H1 (cell line): ENCODE data around the gene USP10. TPM values are rescaled to one million over a fixed set of nuclear protein-coding genes. Genes with fewer than 3 reads are reported as not detected.

Experiments used
- BRCA1 ChIP-seq: IDR thresholded peaks from 2 replicates; pipeline ENCODE4 v1.6.1; 2012; ENCODE audit warnings: low read depth, low read length, improper control_type of control experiment
- SRF ChIP-seq: IDR thresholded peaks from 2 replicates; pipeline ENCODE4 v1.6.1; 2011; ENCODE audit warnings: mild to moderate bottlenecking, low read depth, low read length, moderate library complexity
- polyA plus RNA-seq, 7 experiments: library from polyadenylated mRNA; depleted of rRNA in 3 of 7; stranded (reverse) in 5 of 7; unstranded in 2 of 7; fragments of >200 nt in 5 of 7; fragments of 200-250 nt in 2 of 7; gene quantifications; 1 replicate in 5 of 7; 2 replicates in 1 of 7; 4 replicates in 1 of 7; pipeline versions ENCODE4 v1.2.1 to v1.2.3, GENCODE V29; 2011 to 2013; ENCODE audit warnings: missing spikeins in 2 of 7, mixed read lengths in 2 of 7
- total RNA-seq: library from RNA; stranded (reverse); fragmentation: NEBNext Ultra II Directional; extraction: Animal tissue kit (Norgen Biotek cat#: 25700); gene quantifications from 2 replicates; pipeline ENCODE4 v1.2.1, GENCODE V29; 2021

The USP10 gene
- total and polyA plus RNA-seq, 2 of the 8 experiments (the other 6 are each of a cell fraction or from before 2014, with no cell fraction given): 171 to 195 TPM

GRCh38 chr16:84654238-84654637 is 45.6 kb upstream of the USP10 start (continued):
- no peak for TF ChIP-seq SRF
- no peak for TF ChIP-seq BRCA1
